Gastroesophageal sphincter (tissue), 4 donors: ENCODE data around the gene AATK. TPM values are rescaled to one million over a fixed set of nuclear protein-coding genes. Genes with fewer than 3 reads are reported as not detected.
A peak's percentile ranks its signal among the peaks of the same experiment; 100 is the strongest.

ENCODE experiments used
- ATAC-seq: fragments of 150-250 bp; one replicate; pipeline ENCODE4 v1.9.1; 2016; ENCODE audit warnings: mild to moderate bottlenecking, moderate library complexity
- H3K27ac ChIP-seq, 4 donors: fragments of 200-600 bp; sonication (generic) in 3 of 4; 1 replicate in 3 of 4; 2 replicates in 1 of 4; pipeline ENCODE4 v1.5.1; 2016 to 2019
- H3K27me3 ChIP-seq: fragments of 200-600 bp; sonication (generic); one replicate; pipeline ENCODE4 v1.5.1; 2019
- H3K36me3 ChIP-seq, 2 donors: fragments of 200-600 bp; sonication (generic); one replicate each; pipeline ENCODE4 v1.5.1; 2019; ENCODE audit warnings: control low read depth in 1 of 2
- H3K4me1 ChIP-seq, 3 donors: fragments of 200-600 bp; sonication (generic); 1 replicate in 2 of 3; 2 replicates in 1 of 3; pipeline ENCODE4 v1.5.1; 2016 to 2019; ENCODE audit warnings: control low read depth in 2 of 3
- H3K4me3 ChIP-seq, 2 donors: fragments of 200-600 bp; sonication (generic); one replicate each; pipeline ENCODE4 v1.5.1; 2019; ENCODE audit warnings: mild to moderate bottlenecking in 1 of 2, moderate library complexity in 1 of 2
- H3K9me3 ChIP-seq, 3 donors: fragments of 200-600 bp; sonication (generic); one replicate each; pipeline ENCODE4 v1.5.1; 2017 to 2019; ENCODE audit warnings: control low read depth in 2 of 3
- EP300 ChIP-seq: sonication (generic); formaldehyde crosslinking; IDR thresholded peaks from one replicate; pipeline ENCODE4 v1.6.1; 2017; ENCODE audit warnings: antibody characterized with exemption, mild to moderate bottlenecking
- POLR2A ChIP-seq, 2 donors: fragments of 450-650 bp; IDR thresholded peaks; one replicate each; pipeline ENCODE4 v1.6.1; 2017; ENCODE audit warnings: antibody characterized with exemption in 2 of 2, mild to moderate bottlenecking in 2 of 2, moderate library complexity in 1 of 2
- POLR2AphosphoS5 ChIP-seq: sonication (generic); formaldehyde crosslinking; IDR thresholded peaks from one replicate; pipeline ENCODE4 v1.6.1; 2017; ENCODE audit warnings: antibody characterized with exemption
- WGBS, 2 donors: methylation state at CpG; one replicate each; pipeline ENCODE4 v1.1.5; 2018; ENCODE audit warnings: low coverage in 1 of 2; 5-methylcytosine and 5-hydroxymethylcytosine counted together
- total RNA-seq, 4 donors: library from RNA; depleted of rRNA; stranded (reverse); fragments of >200 nt; gene quantifications; one replicate each; pipeline ENCODE4 v1.1.0, GENCODE V29; 2016
- TF ChIP-seq, protein P1 (sequence below), 4 experiments: fragments of 200-600 bp in 2 of 4; fragments of 450-650 bp in 2 of 4; sonication (generic) in 1 of 4; IDR thresholded peaks; one replicate each; pipeline ENCODE4 v1.5.1; 2017 to 2019; ENCODE audit warnings: antibody characterized with exemption in 4 of 4, mild to moderate bottlenecking in 2 of 4, moderate library complexity in 2 of 4

AATK gene
- total RNA-seq, 4 donors from 2014 or later, result 14.5 to 28.0 (median 22.1) TPM

DNA sequence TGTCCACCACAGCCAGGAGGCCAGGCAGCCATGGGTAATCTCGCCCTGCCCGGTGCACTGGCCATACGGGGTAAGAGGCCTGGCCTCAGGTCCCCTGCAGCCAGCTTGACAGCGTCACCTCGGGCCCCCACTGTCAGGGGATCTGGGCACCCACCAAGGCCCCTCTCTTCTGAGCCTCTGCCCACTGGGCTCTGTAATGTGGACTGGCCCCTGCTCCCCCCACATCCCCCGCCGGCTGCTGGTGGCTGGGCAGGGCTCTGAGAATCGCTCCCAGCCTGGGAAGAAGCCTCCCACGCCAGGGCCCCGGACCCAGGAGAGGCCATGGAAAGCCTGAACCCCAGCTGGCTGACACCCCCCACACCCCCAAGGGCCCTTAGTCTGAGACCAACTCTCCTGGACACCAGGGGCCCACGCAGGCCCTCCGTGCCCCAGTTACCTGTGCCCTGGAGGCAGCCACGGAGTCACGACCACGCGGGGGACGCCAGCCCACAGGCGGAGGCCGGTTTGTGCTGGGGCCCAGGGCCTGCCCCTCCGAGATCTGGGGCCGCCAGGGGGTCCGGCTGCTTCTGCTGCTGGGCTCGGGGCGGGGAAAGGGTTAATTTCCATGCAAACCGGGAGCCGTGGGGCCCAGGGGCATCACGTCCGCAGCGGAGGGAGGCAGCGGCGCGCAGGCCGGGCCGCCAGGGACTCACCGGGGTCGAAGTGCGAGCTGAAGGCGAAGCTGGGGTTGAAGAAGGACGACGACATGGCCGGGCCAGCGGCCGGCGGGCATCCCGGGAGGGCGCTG lies 582 bp downstream of the AATK start, which contains the start of gene PVALEF:
Gene PVALEF (plus strand): TSS at position 262 of the 787 bp plus-strand sequence. CDS start 15,720 bp downstream, outside the sequence.
- H3K27ac ChIP-seq, result peak within 1 kb of the TSS in 3 of 4 donors; percentile 62 to 81 (median 72)
- ATAC-seq, result peak; percentile 32
- TF ChIP-seq POLR2A (IDR thresholded peaks at IDR 0.05) (no peak), EP300 (no peak), POLR2AphosphoS5 (no peak)
- TF ChIP-seq, protein P1, sequence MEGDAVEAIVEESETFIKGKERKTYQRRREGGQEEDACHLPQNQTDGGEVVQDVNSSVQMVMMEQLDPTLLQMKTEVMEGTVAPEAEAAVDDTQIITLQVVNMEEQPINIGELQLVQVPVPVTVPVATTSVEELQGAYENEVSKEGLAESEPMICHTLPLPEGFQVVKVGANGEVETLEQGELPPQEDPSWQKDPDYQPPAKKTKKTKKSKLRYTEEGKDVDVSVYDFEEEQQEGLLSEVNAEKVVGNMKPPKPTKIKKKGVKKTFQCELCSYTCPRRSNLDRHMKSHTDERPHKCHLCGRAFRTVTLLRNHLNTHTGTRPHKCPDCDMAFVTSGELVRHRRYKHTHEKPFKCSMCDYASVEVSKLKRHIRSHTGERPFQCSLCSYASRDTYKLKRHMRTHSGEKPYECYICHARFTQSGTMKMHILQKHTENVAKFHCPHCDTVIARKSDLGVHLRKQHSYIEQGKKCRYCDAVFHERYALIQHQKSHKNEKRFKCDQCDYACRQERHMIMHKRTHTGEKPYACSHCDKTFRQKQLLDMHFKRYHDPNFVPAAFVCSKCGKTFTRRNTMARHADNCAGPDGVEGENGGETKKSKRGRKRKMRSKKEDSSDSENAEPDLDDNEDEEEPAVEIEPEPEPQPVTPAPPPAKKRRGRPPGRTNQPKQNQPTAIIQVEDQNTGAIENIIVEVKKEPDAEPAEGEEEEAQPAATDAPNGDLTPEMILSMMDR (IDR thresholded peaks at IDR 0.05), result no peak

DNA sequence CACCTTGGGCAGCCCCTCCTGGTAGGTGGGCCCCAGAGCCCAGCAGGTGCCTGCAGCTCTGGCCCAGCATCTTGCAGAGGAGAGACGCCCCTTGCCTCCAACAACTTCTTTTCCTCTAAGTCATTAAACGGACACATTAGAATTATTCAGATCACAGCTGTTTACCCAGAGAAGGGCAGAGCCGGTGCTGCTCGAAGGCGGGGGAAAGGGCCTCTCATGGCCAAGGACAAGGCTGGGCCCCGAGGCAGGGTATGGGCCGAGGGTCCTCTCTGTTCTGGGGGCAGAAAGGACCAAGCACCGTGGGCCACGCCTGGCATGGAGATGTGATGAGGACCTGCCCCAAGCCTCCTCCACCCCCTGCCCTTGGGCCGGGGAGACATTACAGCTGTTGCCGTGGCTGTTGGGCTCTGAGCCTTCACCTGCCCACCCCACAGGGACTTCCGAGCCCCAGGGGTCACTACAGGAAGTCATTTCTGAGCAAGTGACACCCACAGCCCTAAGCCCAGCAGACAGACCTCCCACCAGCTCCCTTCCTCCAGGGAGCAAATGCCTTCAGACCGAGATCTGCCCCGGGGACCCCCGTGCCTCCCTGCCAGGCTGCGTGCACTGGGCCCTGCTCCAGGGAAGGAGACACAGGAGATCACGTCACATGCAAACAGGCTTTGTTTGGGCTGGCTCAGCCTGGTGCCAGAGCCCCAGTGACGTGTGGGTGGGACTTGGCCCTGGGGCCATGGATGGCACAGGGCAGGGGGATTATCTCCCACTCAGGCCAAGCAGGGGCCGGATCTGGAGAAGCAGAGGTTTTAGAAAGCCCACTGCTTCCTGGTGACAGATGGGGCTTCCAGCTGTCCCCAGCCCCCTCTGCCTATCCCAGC lies 1.4 kb downstream of the AATK start:
- peaks cover 0 to 37% (median 11%) of the 10 kb centered on the region in 3 donors for H3K4me1 ChIP-seq
- WGBS, 2 donors, result 39 to 40% methylated on average over 5 to 8 of the region's 19 CpGs
- no peaks in the 10 kb centered on the region for H3K9me3 ChIP-seq
- ATAC-seq, result peak; percentile 34
- no peaks in the 10 kb centered on the region for H3K36me3 ChIP-seq
- peak overlapping the region in 1 of 2 donors; percentile 59 for H3K4me3 ChIP-seq
- H3K27ac ChIP-seq, result peak overlapping the region in 3 of 4 donors; percentile 62 to 81 (median 72)
- TF ChIP-seq POLR2AphosphoS5, result no peak
- TF ChIP-seq, protein P1 (IDR thresholded peaks at IDR 0.05), result no peak
- TF ChIP-seq EP300, result no peak
- TF ChIP-seq POLR2A (IDR thresholded peaks at IDR 0.05), result no peak
- H3K27me3 ChIP-seq, result peaks cover 16% of the 10 kb centered on the region

More for the DNA sequence above, 582 bp downstream of the AATK start, which contains the start of gene PVALEF:
- H3K36me3 ChIP-seq, result no peaks in the 10 kb centered on the region
- no peaks in the 10 kb centered on the region for H3K9me3 ChIP-seq
- WGBS, 2 donors, result no CpG with 5 or more reads among the region's 46 CpGs
- peaks cover 0 to 30% (median 11%) of the 10 kb centered on the region in 3 donors for H3K4me1 ChIP-seq
- H3K27me3 ChIP-seq, result peaks cover 15% of the 10 kb centered on the region
- peak within 1 kb of the TSS; percentile 42 to 59 for H3K4me3 ChIP-seq

DNA sequence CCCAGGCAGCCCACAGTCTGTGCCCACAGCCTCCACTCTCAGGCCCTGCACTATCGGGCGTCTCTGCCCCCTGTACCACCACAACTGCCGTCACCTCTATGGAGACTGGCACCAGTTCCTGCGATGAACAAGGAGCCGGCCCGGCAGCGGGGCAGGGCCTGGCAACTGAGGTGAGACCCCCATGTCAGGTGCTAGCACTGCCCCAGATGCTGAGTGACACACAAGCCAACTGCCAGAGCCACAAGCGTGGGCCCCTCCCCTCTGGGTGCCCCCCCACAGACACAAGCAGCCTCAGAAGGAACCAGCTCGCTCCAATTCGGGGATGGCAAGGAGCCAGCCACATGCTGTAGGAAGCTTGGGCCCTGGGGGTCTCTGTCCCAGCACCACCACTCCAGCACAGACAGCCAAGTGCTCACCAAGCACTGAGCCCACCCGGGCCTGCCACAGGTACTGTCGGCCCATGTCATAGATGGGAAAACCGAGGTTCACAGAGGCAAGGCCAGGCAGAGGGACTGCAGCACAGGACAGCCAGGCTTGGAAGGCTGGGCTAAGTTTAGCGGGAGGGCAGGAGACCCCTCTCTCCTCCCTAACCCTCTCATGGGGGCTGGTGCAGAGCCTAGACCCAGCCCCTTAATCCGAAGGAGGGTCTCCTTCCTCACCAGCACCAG lies 2.2 kb downstream of the AATK start:
- H3K27ac ChIP-seq, result peak overlapping the region in 2 of 4 donors; percentile 62 to 72
- 100% methylated on average over 1 of the region's 15 CpGs; no CpG with 5 or more reads in 1 of the 2 donors for WGBS, 2 donors

GRCh38 chr17:81163051-81163695 lies 2.8 kb downstream of the AATK start:
- peaks cover 19% of the 10 kb centered on the region for H3K27me3 ChIP-seq
- H3K27ac ChIP-seq, result no peak overlapping the region
- WGBS, 2 donors, result 80% methylated on average over 1 of the region's 19 CpGs; no CpG with 5 or more reads in 1 of the 2 donors

More for the DNA sequence above, 2.2 kb downstream of the AATK start:
- Histone ChIP-seq H3K4me1 (peaks cover 0 to 37% (median 11%) of the 10 kb centered on the region in 3 donors), H3K27me3 (peaks cover 19% of the 10 kb centered on the region), H3K9me3 (no peaks in the 10 kb centered on the region), H3K4me3 (no peak overlapping the region), H3K36me3 (no peaks in the 10 kb centered on the region)
- TF ChIP-seq POLR2AphosphoS5 (no peak), EP300 (no peak)
- no peak for ATAC-seq

More at GRCh38 chr17:81163051-81163695, 2.8 kb downstream of the AATK start:
- ATAC-seq, result no peak
- Histone ChIP-seq H3K4me3 (no peak overlapping the region), H3K9me3 (no peaks in the 10 kb centered on the region), H3K36me3 (no peaks in the 10 kb centered on the region), H3K4me1 (peaks cover 0 to 37% (median 11%) of the 10 kb centered on the region in 3 donors)
- TF ChIP-seq POLR2A (IDR thresholded peaks at IDR 0.05) (no peak), EP300 (no peak), POLR2AphosphoS5 (no peak)
- TF ChIP-seq, protein P1 (IDR thresholded peaks at IDR 0.05), result no peak
